Adrenal gland (tissue), 12 donors: ENCODE data around the gene FUBP1. TPM values are rescaled to one million over a fixed set of nuclear protein-coding genes. Genes with fewer than 3 reads are reported as not detected.

Source experiments
- DNase-seq, 7 donors: peaks; one replicate each; pipeline ENCODE4 v3.0.0-alpha.2; 2019 to 2020
- H3K27ac ChIP-seq, 5 donors: fragments of 200-600 bp; sonication (generic) in 4 of 5; 1 replicate in 3 of 5; 2 replicates in 2 of 5; pipeline versions ENCODE4 v1.5.1 to v1.8.0; 2016 to 2020; ENCODE audit warnings: mild to moderate bottlenecking in 1 of 5
- H3K27me3 ChIP-seq: fragments of 200-600 bp; 2 replicates; pipeline ENCODE4 v1.8.0; 2021
- H3K36me3 ChIP-seq, 2 donors: fragments of 200-600 bp; replicated peaks in 1 of 2; 1 replicate in 1 of 2; 2 replicates in 1 of 2; pipeline versions ENCODE4 v1.5.1 to v1.8.0; 2018 to 2022
- H3K4me1 ChIP-seq, 2 donors: fragments of 200-600 bp; replicated peaks in 1 of 2; 1 replicate in 1 of 2; 2 replicates in 1 of 2; pipeline versions ENCODE4 v1.5.1 to v1.8.0; 2018 to 2021
- H3K4me3 ChIP-seq, 4 donors: fragments of 200-600 bp; sonication (generic) in 3 of 4; one replicate each; pipeline ENCODE4 v1.5.1; 2016 to 2018
- H3K9me3 ChIP-seq, 3 donors: fragments of 200-600 bp; sonication (generic) in 1 of 3; replicated peaks in 1 of 3; 1 replicate in 2 of 3; 2 replicates in 1 of 3; pipeline versions ENCODE4 v1.5.1 to v1.8.0; 2016 to 2021
- CTCF ChIP-seq, 6 experiments: fragments of 450-650 bp in 4 of 6; fragments of 200-600 bp in 2 of 6; sonication (generic) in 1 of 6; IDR thresholded peaks; 1 replicate in 5 of 6; 2 replicates in 1 of 6; pipeline versions ENCODE4 v1.5.1 to v1.8.0; 2016 to 2021; ENCODE audit warnings: antibody characterized with exemption in 6 of 6, mild to moderate bottlenecking in 2 of 6, moderate library complexity in 1 of 6
- POLR2A ChIP-seq, 2 donors: fragments of 450-650 bp; IDR thresholded peaks; one replicate each; pipeline ENCODE4 v1.6.1; 2017; ENCODE audit warnings: antibody characterized with exemption in 2 of 2, mild to moderate bottlenecking in 2 of 2, moderate library complexity in 1 of 2
- WGBS, 4 donors: extraction: QIAGEN DNeasy Blood & Tissue Kit in 2 of 4; methylation state at CpG; one replicate each; pipeline versions ENCODE4 v1.1.5 to v1.1.7; 2013 to 2017; 5-methylcytosine and 5-hydroxymethylcytosine counted together
- intact Hi-C, 2 donors: fragments of 100-400 bp; cut with DNase I; formaldehyde crosslinking; loops; one replicate each; pipeline versions ENCODE4 v1.14.1 to v1.15.0; 2022 to 2023
- polyA plus RNA-seq, 3 donors: library from polyadenylated mRNA; stranded (reverse); fragments of 200-250 nt in 2 of 3; fragments of 350-450 nt in 1 of 3; fragmentation: Illumina TruSeq in 1 of 3; extraction: RNeasy Lipid Tissue Mini Kit (QIAGEN cat#74804) in 1 of 3; gene quantifications; one replicate each; pipeline ENCODE4 v1.2.3, GENCODE V29; 2013 to 2014
- total RNA-seq, 9 donors: library from RNA; depleted of rRNA in 4 of 9; stranded (reverse); fragments of >200 nt in 4 of 9; fragments of 120-200 nt in 1 of 9; fragmentation: NEBNext Ultra II Directional in 1 of 9; extraction: Animal tissue kit (Norgen Biotek cat#: 25700) in 1 of 9; gene quantifications; one replicate each; pipeline versions ENCODE4 v1.1.0 to v1.2.4, GENCODE V29; 2013 to 2023
- donor health status: healthy with polysubstance abuse.
- donor health status: Bipolar disorder and iron deficiency.
- donor health status: DM: yes; HTN: yes; CAD: no.
- donor health status: DM: no; HTN: no; CAD: no.
- donor health status: DM: no; HTN: no; CAD: no.
- donor health status: DM: yes; HTN: yes; CAD: no.

Gene FUBP1
- total and polyA plus RNA-seq, 12 donors = 37.3 to 177 (median 108) TPM

DNA sequence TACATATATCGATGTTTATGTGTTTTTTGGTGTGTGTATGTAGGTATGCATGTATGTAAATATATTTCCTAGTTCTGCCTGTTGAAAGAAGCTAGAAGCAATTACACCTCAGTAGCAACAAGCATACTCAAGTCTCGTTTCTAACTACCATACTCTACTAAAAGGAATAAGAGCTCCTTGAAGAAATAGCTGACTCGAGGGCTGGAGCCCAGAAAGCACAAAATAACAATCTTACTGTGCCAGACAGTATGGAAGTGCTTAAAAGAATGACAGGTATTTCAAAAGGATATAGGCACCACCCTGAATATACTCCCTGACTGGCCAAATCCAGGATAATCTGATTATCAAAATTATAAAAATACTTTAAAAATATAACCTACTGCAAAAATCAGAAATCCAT lies 23.2 kb downstream of the FUBP1 start:
- Histone ChIP-seq H3K27ac (no peak overlapping the region), H3K27me3 (no peaks in the 10 kb centered on the region), H3K4me1 (peaks cover 12 to 40% of the 10 kb centered on the region in 2 donors), H3K9me3 (no peaks in the 10 kb centered on the region), H3K4me3 (no peak overlapping the region), H3K36me3 (peaks cover 0 to 86% of the 10 kb centered on the region in 2 donors)
- TF ChIP-seq POLR2A (IDR thresholded peaks at IDR 0.05) (no peak), CTCF (IDR thresholded peaks at IDR 0.05) (no peak)
- WGBS, 4 donors = 83 to 91% (median 85%) methylated on average over 3 of the region's 3 CpGs
- no peak for DNase-seq
- intact Hi-C loops = no loop called here

- no peak overlapping the region for H3K27ac ChIP-seq
- H3K36me3 ChIP-seq = peaks cover 0 to 74% of the 10 kb centered on the region in 2 donors
- intact Hi-C loops = no loop called here
- H3K9me3 ChIP-seq = no peaks in the 10 kb centered on the region
- DNase-seq = no peak
- no peak for TF ChIP-seq CTCF (IDR thresholded peaks at IDR 0.05)
- no peak for TF ChIP-seq POLR2A (IDR thresholded peaks at IDR 0.05)
- peaks cover 12 to 35% of the 10 kb centered on the region in 2 donors for H3K4me1 ChIP-seq
- 95 to 99% (median 98%) methylated on average over 2 of the region's 2 CpGs for WGBS, 4 donors
- H3K4me3 ChIP-seq = no peak overlapping the region
- no peaks in the 10 kb centered on the region for H3K27me3 ChIP-seq
Observed at GRCh38 chr1:77954521-77954920, 24.4 kb downstream of the FUBP1 start.

DNA sequence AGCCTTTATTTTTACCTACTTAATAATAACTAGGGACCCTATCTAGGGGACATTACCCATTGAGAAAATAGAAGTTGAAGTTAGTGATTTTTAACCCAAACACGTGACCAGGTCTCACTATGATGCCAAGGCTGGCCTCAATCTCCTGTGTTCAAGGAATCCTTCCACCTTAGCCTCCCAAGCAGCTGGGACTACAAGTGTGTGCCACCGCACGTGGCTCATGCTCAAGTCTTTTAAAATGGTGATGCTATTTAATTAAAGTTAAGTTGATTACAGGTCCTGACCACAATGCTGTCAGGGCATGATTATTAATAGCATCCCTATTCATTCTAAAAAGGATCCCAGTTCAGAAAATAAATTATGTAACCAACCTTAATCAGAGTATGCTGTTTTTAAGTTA lies 25.0 kb downstream of the FUBP1 start:
- no peak for DNase-seq
- 88 to 97% (median 94%) methylated on average over 3 of the region's 3 CpGs for WGBS, 4 donors
- Histone ChIP-seq H3K27me3 (no peaks in the 10 kb centered on the region), H3K9me3 (no peaks in the 10 kb centered on the region), H3K27ac (no peak overlapping the region), H3K36me3 (peaks cover 0 to 68% of the 10 kb centered on the region in 2 donors), H3K4me1 (peaks cover 12 to 41% of the 10 kb centered on the region in 2 donors), H3K4me3 (no peak overlapping the region)
- TF ChIP-seq CTCF (IDR thresholded peaks at IDR 0.05) = no peak
- no peak for TF ChIP-seq POLR2A (IDR thresholded peaks at IDR 0.05)
- intact Hi-C loops = no loop called here

GRCh38 chr1:77951328-77951727 lies 27.5 kb downstream of the FUBP1 start:
- H3K27me3 ChIP-seq = no peaks in the 10 kb centered on the region
- no peak for TF ChIP-seq POLR2A (IDR thresholded peaks at IDR 0.05)
- TF ChIP-seq CTCF (IDR thresholded peaks at IDR 0.05) = no peak
- no peaks in the 10 kb centered on the region for H3K9me3 ChIP-seq
- H3K4me3 ChIP-seq = no peak overlapping the region
- H3K36me3 ChIP-seq = peaks cover 0 to 70% of the 10 kb centered on the region in 2 donors
- peaks cover 8 to 19% of the 10 kb centered on the region in 2 donors for H3K4me1 ChIP-seq
- intact Hi-C loops = no loop called here
- WGBS, 4 donors = 96 to 100% (median 98%) methylated on average over 1 of the region's 1 CpG
- no peak for DNase-seq
- no peak overlapping the region for H3K27ac ChIP-seq
